GM21619 (cell line): ENCODE results near the gene RBMY1E.
A peak's percentile ranks its signal among the peaks of the same experiment; 100 is the strongest.
"Not testable (repeated sequence)": the region's sequence is repeated elsewhere in the genome, so short reads cannot be mapped to it uniquely, and the experiment has no call there.

Experiments
- ATAC-seq: cut with Tn5 transposase; IDR thresholded peaks from one replicate; pipeline ENCODE4 v1.9.1; 2021; ENCODE audit not compliant: unreplicated experiment

Gene RBMY1E

DNA sequence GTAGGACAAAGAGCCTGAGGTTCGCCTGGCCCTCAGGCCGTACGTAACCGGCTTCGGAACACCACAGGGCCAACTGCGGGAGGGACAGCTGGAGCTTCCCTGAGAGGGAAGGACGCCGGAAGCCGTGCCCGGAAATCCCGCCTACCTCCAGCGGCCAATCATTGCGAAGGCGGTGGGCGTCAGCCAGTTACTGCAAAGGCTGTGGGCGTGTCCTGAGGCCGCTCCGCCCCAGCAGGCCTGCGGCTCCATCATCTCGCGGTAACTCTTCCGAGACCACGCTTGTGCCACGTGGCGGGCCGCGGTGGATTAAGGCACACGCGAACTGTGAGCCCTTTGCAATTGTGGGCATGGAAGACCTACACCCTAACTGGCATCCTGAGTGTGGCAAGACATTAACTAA, at the start of gene RBMY1E:
TSS of gene RBMY1E (minus strand) at position 101 of the 400 bp plus-strand sequence. CDS start 1,978 bp downstream, outside the sequence.
- not testable (repeated sequence) for ATAC-seq

DNA sequence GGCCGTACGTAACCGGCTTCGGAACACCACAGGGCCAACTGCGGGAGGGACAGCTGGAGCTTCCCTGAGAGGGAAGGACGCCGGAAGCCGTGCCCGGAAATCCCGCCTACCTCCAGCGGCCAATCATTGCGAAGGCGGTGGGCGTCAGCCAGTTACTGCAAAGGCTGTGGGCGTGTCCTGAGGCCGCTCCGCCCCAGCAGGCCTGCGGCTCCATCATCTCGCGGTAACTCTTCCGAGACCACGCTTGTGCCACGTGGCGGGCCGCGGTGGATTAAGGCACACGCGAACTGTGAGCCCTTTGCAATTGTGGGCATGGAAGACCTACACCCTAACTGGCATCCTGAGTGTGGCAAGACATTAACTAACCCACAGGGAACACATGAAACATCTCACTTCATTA, 23.4 kb downstream of the RBMY1E start, which contains the start of gene RBMY1D:
TSS of gene RBMY1D (minus strand) at position 101 of the 400 bp plus-strand sequence. CDS start 2,013 bp downstream, outside the sequence.
- not testable (repeated sequence) for ATAC-seq

DNA sequence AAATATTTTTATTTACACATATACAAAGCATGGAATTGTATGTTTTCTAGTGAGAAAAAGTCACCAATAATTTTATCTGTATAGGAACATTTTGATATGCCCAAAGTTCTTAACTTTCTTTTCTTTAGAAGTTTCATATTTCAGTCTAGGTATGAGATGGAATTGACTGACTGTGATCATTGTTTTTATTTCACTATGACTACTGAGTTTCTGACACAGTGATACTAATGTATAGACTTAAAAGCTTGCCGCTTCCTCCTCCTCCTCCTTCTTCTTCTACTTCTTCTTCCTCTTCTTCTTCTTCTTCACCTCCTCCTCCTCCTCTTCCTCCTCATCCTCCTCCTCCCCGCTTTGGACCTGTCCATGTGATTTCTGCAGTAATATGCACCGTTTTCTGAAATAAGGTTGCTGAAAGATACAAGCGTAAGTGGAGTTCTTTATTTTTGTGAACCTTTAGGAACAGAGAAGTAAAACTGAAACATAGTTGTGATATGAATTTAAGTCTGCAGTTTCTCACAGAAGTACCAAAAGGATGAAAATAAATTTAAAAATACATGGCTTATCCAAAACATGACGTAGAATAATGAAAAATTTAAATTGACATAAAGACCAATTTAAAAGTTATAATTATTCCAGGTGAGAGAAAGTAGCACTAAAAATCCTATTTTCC, 48.3 kb downstream of the RBMY1E start:
- ATAC-seq = peak; percentile 82
